Activated B cell treated with CpG ODN at 0.5 μM for 24 hours (primary cell): ENCODE data around the gene EIF6. TPM values are rescaled to one million over a fixed set of nuclear protein-coding genes. Genes with fewer than 3 reads are reported as not detected.

ENCODE experiments used
- ATAC-seq: fragments of 200-7000 bp; cut with Tn5 transposase; one replicate; pipeline ENCODE4 v1.10.0; 2021; ENCODE audit warnings: low read depth, mild to moderate bottlenecking, moderate library complexity
- CTCF ChIA-PET: fragments of 350-600 bp; sonication (Branson Sonifier 250); formaldehyde crosslinking; loops from one replicate; lab custom pipeline; 2021; ENCODE audit warnings: antibody characterized with exemption; lab: Charles Lee
- POLR2A ChIA-PET: fragments of 350-600 bp; sonication (Branson Sonifier 250); formaldehyde crosslinking; loops from one replicate; lab custom pipeline; 2021; ENCODE audit warnings: antibody characterized with exemption; lab: Charles Lee
- DNase-seq: peaks from one replicate; pipeline ENCODE4 v3.0.0; 2022
- H3K27ac Mint-ChIP-seq: one replicate; pipeline ENCODE4 v1.8.0; 2020; ENCODE audit warnings: mixed read lengths
- H3K27me3 Mint-ChIP-seq: one replicate; pipeline ENCODE4 v1.8.0; 2021; ENCODE audit warnings: mixed read lengths
- H3K36me3 Mint-ChIP-seq: one replicate; pipeline ENCODE4 v1.8.0; 2021; ENCODE audit warnings: low read depth, mixed read lengths
- H3K4me1 Mint-ChIP-seq: one replicate; pipeline ENCODE4 v1.8.0; 2021; ENCODE audit warnings: mixed read lengths
- H3K4me3 Mint-ChIP-seq: one replicate; pipeline ENCODE4 v1.8.0; 2020; ENCODE audit warnings: mild to moderate bottlenecking, mixed read lengths
- H3K9me3 Mint-ChIP-seq: one replicate; pipeline ENCODE4 v1.8.0; 2020; ENCODE audit warnings: mixed read lengths
- CTCF ChIP-seq: fragments of 200-600 bp; IDR thresholded peaks from one replicate; pipeline ENCODE4 v1.8.0; 2022; ENCODE audit warnings: antibody characterized with exemption, mild to moderate bottlenecking
- intact Hi-C: fragments of 100-400 bp; cut with micrococcal nuclease; formaldehyde crosslinking; loops from one replicate; pipeline ENCODE4 v1.15.1; 2024
- total RNA-seq: library from RNA; stranded (reverse); gene quantifications from 2 replicates; pipeline ENCODE4 v1.2.3, GENCODE V29; 2022

Gene EIF6
- total RNA-seq, 1 donor from 2014 or later = 137 TPM

GRCh38 chr20:35271904-35272303, 12.7 kb downstream of the EIF6 start:
- CTCF ChIA-PET = interaction anchor here (2.4 kb wide), 1 partner anchor 32 kb away, joined by 6 read pairs; no protein-coding TSS in a partner anchor

GRCh38 chr20:35271073-35271882, 13.3 kb downstream of the EIF6 start:
- Mint-ChIP-seq H3K9me3 (no peaks in the 10 kb centered on the region), H3K4me3 (no peak overlapping the region), H3K27ac (no peak overlapping the region), H3K4me1 (peaks cover 5% of the 10 kb centered on the region), H3K27me3 (no peaks in the 10 kb centered on the region), H3K36me3 (peaks cover 50% of the 10 kb centered on the region)
- ATAC-seq = no peak
- intact Hi-C loops = no loop called here
- ChIA-PET CTCF (interaction anchor here (2.4 kb wide), 1 partner anchor 32 kb away, joined by 6 read pairs; no protein-coding TSS in a partner anchor), POLR2A (no interaction called here)
- no peak for TF ChIP-seq CTCF
- DNase-seq = no peak

More at GRCh38 chr20:35271904-35272303, 12.7 kb downstream of the EIF6 start:
- TF ChIP-seq CTCF = no peak
- Mint-ChIP-seq H3K4me1 (peaks cover 12% of the 10 kb centered on the region), H3K36me3 (peaks cover 44% of the 10 kb centered on the region), H3K27ac (no peak overlapping the region), H3K9me3 (no peaks in the 10 kb centered on the region), H3K27me3 (no peaks in the 10 kb centered on the region), H3K4me3 (no peak overlapping the region)
- DNase-seq = no peak
- intact Hi-C loops = no loop called here
- POLR2A ChIA-PET = no interaction called here
- ATAC-seq = no peak

GRCh38 chr20:35270021-35270902, 14.3 kb downstream of the EIF6 start:
- Mint-ChIP-seq H3K27me3 (no peaks in the 10 kb centered on the region), H3K9me3 (no peaks in the 10 kb centered on the region), H3K4me1 (no peaks in the 10 kb centered on the region), H3K36me3 (peaks cover 51% of the 10 kb centered on the region), H3K27ac (no peak overlapping the region), H3K4me3 (no peak overlapping the region)
- intact Hi-C loops = no loop called here
- ChIA-PET POLR2A (no interaction called here), CTCF (interaction anchor here (1.4 to 1.5 kb wide), 2 partner anchors 7 to 34 kb away, joined by 4 read pairs; partner anchors contain the start of gene MMP24OS)
- TF ChIP-seq CTCF = no peak
- DNase-seq (no peak), ATAC-seq (no peak)

GRCh38 chr20:35269055-35269781, 15.4 kb downstream of the EIF6 start:
- Mint-ChIP-seq H3K4me1 (no peaks in the 10 kb centered on the region), H3K9me3 (no peaks in the 10 kb centered on the region), H3K36me3 (peaks cover 54% of the 10 kb centered on the region), H3K27ac (no peak overlapping the region), H3K27me3 (no peaks in the 10 kb centered on the region), H3K4me3 (no peak overlapping the region)
- intact Hi-C loops = loop anchor here (1.0 kb wide), 2 partner anchors 173 to 435 kb away; no protein-coding TSS in a partner anchor
- no peak for TF ChIP-seq CTCF
- DNase-seq (peak; percentile 32), ATAC-seq (peak; percentile 86)
- ChIA-PET POLR2A (interaction anchor here (0.6 to 1.1 kb wide), 3 partner anchors 9 to 346 kb away, joined by 3 to 4 read pairs (median 3); partner anchors contain the start of genes MMP24OS and SPAG4), CTCF (interaction anchor here (0.9 to 1.5 kb wide), 3 partner anchors 8 to 173 kb away, joined by 3 to 4 read pairs (median 4); partner anchors contain the start of gene MMP24OS)
